GM18507 (cell line): ENCODE data around the gene FAM120B.

Experiments
- DNase-seq: peaks from one replicate; pipeline ENCODE4 v3.0.0; 2011; ENCODE audit warnings: low read depth; ENCODE audit not compliant: insufficient read length; ENCODE audit errors: extremely low spot score
- FAIRE-seq: peaks from 2 replicates; lab custom pipeline; 2011; peaks lifted over from hg19 to GRCh38; lab: Jason Lieb, UNC

Gene FAM120B

DNA sequence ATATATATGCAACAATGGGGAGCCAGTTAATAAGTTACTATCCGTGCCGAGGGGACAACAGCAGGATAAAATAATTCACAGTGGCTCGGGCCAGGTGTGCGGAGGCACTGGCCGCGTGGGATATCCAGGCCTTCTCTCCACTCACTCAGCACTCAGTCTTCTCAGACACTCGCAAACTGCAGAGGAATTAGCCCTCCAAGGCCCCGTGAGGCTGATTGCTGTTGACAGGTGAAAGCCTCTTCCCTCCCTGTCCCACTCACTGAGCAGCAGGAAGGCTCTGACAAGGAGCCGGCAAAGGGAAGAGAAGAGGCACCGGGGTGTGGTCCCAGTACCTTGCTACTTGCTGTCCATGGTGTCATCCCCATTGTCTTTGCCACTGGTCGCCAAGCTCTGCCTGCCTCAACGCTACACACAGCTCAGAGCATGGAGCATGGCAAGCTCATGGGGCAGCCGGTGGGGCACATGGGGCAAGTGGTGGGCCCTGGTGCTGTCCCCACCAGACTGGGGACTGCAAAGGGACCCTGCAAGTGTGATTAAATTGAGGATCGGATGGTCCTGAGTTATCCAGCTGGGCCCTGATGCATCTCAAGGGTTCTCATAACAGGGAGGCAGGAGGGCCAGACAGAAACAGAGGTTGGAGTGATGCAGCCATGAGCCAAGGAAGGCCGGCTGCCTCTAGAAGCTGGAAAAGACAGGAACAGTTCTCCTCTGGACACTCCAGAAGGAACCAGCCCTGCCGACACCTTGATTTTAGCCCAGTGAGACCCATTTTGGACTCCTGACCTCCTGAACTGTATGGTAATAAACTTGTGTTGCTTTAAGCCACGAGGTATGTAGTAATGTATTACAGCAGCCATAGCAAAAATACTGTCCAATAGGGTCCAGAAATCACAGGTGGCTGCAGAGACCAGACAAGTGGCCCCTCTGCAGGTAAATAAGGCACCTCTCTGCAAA lies 126.9 kb downstream of the FAM120B start:
- DNase-seq: no peak
- no peak for FAIRE-seq

DNA sequence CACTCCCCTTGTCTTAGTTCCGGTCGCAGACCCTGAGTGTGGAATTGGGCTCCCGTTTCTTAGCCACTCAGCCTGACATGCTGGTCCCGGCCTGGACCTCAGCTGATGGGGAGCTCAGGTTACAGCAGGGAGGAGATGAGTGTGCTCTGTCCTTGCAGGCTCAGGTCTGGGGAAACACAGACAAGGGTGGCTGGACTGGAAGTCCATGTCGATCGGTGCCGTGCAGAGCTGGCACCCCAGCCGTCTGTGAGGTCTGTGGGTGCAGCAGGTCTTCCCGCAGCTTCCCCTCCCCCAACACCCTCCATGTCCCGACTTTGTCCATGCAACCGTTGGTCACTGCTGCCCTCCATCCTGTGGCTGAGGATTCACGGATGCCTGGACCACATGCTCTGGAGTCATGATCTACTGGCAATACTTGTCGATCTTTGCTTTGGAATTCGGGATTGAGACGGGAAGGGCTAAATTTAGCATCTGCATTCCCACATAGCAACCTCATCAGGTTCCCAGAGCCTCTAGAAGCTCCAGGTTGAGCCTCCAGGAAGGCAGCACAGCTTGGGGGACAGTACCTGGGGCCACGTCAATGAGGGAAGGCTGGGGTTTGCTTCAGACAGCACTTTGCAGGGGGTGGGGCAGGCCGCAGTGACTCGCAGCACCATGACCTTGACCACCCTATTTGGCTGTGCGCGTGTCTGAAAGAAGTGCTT lies 127.7 kb downstream of the FAM120B start:
- no peak for DNase-seq
- no peak for FAIRE-seq

DNA sequence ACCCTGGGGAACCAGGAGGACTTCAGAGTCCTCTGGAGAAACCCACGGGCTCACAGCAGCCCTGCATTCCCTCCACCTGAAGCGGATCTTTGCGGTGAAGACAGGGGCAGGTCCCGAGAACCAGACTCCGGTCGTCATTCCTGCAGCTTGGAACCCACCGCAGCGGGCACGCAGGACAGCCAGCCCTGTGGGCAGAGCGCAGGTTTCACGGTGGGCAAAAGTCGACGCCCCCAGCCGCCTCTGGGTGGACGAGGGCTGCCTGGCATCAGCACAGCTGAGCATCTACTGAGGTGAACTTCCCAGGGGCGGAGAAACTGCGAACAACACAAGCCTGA lies 128.2 kb downstream of the FAM120B start:
- FAIRE-seq: no peak
- no peak for DNase-seq

DNA sequence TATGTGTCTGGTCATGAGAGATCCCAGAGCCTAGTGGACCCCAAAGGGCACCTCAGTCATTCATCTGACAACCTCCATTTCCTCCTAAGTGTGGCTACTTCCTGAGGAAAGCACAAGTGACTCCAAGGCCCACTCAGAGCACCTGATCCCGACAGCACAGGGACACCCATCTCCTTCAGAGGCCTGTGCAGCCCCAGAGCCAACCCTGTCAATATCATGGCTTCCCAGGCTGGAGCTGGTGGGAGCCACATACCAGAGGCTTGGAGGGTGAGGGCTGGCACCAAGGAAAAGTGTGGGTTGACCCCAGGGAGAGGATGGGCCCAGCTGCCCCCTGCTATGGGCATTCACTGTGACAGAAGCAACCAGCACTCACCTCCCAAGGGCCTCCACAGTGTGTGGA lies 129.2 kb downstream of the FAM120B start:
- FAIRE-seq (no peak), DNase-seq (no peak)

DNA sequence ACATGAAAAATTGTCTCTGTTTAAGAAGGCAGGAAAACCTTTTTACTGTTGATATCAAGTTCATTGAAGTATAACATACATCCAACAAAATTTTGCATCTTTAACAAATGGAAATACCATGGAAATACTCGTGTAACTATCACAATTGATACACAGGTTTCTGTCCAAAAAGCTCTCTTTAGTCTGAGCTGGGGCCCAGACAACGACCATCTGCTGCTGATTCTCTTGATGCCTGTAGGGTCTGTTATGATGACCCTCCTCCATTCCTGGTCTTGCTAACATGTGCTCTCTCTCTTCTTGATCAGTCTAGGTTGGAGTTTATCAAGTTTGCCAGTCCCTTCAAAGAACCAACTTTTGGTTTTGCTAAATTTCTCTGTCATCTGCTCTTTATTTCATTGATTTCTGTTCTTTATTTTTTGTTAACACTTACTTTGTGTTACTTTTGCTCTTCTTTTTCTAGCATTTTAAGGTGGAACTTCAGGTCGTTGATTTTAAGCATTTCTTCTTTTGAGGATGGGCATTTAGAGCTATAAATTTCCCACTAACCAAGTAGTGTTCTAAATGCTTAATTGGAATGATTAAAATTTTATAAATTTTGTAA lies 129.8 kb downstream of the FAM120B start:
- DNase-seq (no peak), FAIRE-seq (no peak)

DNA sequence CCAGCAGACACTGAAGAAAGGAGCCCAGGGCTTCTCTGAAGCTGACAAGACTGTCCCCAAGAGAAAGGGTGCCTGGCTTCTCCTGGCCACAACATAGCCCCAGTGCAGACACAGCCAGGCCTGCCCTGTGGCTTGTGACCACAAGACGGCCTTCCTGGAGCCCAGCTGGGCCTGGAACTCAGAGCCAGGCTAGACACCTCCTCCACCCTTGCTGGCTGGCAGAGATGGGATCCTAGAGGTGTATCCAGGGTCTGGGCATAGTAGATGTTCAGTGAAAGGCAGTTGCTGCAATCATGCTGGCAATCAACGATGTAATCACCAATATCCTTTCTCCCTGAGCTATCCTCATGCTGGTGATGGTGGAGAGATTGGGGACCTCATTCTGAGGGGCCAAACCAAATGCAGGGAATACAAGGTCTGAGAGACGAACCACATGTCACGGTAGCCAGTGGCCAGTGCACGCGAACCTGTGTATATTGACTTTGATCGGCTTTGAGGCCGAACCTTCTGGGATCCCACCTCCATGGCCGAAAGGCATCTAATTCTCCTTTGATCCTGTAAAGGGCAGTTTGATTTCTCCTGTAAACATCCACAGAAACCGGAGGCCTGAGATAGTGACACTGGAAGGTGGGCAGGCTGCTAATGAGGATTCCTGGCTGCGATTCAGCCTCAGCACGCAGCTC lies 131.3 kb downstream of the FAM120B start:
- FAIRE-seq: no peak
- no peak for DNase-seq

DNA sequence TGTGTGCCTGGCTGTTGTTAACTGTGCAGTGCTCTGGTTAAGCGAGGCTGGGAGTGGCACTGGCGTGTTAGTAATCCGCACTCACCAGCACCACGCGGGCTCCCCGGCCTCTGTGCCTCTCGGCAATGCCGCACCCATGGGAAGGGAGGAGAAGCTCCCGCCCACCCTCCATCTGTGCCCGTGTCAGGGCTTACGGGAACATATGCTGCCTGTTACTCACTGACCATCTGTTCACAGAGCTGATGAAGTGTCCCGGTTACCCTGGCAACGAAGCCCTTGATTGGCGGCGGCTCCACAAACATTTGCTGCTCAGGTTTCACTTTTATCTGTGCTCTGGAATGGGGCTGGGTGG lies 131.8 kb downstream of the FAM120B start:
- DNase-seq (peak; percentile 48), FAIRE-seq (peak; percentile 72)

DNA sequence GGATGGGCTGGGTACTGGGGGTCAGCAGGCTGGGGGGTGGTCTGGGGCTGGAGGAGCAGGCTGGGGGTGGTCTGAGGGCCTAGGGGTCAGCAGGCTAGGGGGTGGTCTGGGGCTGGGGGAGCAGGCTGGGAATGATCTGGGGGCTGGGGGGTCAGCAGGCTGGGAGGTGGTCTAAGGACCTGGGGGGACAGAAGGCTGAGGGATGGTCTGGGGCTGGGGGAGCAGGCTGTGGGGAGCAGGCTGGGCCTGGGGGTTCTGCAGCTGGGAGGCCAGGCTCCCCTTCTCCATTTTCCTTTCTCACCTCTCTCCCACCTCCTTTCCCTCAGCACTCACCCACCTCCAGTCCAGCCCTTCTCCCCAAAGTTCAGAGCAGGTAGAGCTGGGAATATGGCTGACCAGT lies 132.3 kb downstream of the FAM120B start:
- FAIRE-seq (no peak), DNase-seq (no peak)

DNA sequence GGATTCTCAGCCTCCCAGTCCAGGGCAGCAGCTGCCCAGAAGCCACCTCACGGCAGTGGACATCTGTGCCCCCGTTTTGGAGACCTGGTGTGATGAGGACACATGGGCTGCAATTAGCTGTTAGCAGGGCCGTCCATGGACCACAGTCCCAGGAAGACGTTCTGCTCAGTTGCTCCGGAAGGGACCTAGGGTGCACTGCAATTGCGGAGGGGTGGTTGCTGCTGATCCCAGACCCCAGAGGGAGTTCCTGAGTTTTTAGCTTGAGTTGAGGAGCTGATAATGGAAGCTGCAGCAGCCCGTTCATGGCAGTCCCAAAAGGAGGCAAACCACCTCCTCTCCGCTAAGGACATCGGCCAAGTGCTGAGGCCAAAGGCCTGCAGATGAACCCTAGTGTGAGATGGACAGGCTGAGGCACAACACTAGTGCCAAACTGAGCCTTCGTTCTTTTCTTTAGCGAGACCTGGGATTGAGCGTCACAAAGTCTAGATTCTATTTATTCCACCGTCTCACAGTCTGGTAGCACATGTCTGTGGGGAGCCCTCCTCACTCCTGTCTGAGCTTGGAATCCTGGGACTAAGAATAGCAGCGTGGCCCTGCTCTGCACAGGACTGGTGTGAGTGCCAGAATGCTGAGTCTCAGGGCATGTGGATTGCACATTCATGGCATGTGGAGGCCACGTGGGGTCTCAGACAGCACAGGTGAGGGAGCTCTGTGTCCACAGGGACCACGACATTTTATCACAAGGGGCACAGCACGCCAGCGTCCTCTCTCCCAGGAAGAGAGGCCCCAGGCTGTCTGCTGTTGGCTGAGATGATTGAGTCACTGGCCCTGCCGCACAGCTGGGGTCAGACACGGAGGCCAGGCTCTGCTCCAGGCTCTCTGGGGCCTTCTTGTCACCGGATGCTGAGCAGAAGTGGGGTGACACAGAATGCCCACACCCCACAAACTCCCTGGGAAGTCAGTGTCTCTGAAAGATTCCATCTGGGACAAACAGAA lies 133.1 kb downstream of the FAM120B start:
- DNase-seq (no peak), FAIRE-seq (no peak)

DNA sequence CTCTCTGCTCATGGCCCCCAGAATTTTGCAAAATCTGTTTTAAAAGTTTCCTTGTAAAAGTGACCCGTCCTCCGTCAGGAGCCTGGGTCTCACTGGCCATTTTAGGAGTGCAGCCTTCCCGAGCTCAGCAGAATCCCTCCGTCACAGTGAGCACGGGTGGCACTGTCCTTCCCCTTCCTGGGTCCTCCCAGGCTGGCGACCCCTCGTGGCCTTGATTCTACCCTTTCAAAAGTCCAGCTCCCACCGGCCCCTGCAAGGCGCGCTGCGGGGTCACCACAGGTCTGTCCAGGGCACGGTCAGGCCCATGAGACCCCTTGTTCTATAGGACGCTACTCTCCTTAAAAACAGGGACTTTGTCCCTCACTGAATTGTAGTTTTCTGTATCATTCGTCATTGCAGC lies 133.9 kb downstream of the FAM120B start:
- DNase-seq (no peak), FAIRE-seq (no peak)

DNA sequence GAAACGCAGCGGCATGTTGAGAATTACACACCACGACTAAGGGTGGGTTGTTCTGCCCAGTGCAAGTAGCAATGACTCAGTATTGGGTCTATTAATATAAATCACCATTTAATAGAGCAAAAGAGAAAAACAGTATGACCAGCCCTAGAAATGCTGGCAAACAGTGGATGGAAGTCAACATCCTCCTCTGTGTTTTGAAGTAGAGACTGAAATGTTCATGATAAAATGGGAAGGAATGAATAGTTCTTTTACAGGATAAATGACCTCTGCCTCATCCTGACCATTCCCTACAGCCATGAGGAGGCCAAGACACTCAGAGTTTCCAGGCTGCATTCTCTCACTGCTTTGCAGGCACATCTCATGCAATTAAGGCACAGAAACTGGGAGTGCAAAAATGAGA lies 134.8 kb downstream of the FAM120B start:
- FAIRE-seq: no peak
- DNase-seq: no peak

DNA sequence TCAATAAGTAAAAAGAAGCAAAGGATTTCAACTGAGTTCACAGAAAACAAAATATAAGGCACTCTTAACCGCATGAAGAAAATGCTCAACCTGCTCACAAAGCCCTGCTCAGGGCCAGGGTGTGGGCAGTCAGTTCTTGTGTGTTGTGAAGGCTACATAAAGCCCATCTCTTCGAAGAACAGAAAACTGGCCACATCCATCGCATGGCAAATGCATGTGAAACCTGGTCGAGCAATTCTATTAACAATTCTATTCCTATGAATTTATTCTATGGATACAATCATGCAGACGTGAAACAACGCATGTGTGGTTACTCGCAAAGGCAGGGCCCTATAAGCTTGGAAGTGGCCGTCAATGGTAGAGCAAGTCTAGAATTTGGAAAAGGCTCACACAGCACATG lies 136.0 kb downstream of the FAM120B start:
- FAIRE-seq (no peak), DNase-seq (no peak)

DNA sequence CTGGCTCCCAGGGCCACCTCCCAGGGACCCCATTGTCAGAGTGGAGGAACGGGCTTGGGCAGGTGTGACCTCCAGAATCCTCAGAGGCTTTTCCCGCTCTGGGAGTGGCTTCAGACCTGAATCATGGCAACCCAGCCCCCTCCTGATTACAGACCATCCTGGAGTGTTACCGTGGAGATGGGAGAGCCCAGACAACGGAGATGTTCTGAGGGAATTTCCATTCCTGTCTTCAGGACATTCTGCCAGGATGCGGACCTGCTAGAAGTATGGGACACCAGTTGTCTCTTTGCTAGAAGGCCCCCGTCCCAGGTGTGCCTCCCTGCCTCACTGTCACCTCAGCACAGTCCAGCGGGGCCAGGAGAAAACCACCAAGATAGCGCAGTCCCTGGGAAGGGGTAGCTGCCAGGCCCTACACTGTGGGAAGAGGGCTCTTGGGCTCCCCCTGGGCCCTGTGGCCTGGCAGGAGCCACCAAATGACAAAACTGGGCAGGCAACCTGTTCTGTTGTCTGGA lies 136.6 kb downstream of the FAM120B start:
- FAIRE-seq: no peak
- DNase-seq: no peak

DNA sequence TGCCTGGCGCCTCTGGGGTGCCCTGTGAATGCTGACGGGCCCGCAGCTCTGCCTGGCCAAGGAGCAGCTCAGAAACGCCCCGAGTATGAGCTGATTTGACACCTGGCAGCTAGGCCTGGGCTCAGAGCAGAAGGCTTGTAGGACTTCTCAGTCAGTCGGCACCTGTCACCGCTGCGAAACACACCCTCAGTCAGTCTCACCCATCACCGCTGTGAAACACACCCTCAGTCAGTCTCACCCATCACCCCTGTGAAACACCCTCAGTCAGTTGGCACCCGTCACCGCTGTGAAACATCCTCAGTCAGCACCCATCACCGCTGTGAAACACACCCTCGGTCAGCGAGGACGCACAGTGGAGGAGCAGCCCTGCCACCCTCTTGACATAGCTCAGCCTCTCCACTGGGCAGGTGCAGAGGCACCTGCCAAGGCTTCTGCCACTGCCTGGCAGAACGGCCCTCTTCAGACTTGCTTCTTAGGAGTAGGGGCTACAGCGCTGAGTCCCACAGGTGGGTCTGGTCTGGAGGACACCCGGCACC lies 137.6 kb downstream of the FAM120B start:
- DNase-seq: no peak
- no peak for FAIRE-seq

DNA sequence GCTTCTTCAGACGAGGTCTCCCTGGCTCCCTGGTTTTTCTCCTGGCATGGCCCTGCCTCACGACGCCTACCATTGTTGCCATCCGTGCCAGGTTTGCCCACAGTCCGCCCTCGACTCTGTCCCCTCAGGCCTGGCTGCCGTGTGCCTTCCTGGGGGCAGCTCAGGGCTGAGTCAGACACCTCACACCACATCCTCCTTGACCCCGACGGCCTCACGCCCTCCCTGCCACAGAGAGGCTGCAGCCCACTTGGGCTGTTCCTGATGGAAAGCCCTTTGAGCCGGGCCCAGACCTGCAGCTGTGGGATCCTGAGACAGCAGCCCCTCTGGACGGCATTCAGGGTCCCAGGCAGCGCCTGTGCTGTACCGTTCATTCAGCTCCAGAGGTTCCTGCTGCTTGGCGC lies 138.3 kb downstream of the FAM120B start:
- DNase-seq: no peak
- FAIRE-seq: no peak

DNA sequence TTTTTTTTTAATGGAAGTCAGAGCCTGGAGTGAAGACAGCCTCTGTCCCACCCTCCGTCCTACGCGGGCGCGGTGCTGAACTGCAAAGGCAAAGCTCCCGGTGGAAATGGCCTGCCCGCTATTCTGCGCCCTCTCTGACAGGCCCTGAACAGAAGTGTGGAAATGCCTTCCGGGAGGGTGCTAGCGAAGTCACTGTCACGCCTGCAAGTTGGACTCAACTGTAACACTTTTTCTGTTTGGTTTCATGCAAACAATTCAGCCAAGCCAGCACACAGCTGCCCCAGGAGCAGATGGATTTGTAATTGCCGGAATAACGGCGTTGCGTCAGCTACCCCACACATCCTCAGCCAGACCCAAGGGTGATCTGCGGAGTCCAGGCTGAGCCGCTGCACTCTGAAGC lies 138.9 kb downstream of the FAM120B start:
- no peak for FAIRE-seq
- no peak for DNase-seq

DNA sequence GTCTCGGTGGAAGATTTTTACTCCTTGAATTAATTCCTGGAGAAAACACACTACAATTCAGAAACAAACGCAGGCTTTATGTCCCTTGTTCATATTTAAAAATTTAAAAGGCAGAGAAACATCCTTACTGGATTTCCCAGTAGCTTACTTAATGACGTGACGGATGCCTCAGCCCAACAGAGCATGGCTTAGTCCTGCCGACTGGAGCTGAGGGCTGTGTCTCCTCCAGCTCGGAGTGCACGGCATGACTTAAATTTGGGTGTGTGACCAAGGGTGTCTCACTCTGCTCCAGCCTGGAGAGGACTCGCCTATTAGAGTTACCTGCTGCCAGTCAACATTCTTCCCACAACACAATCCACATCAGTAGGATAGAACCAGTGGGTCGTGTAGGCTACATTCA lies 139.4 kb downstream of the FAM120B start:
- FAIRE-seq (no peak), DNase-seq (no peak)

DNA sequence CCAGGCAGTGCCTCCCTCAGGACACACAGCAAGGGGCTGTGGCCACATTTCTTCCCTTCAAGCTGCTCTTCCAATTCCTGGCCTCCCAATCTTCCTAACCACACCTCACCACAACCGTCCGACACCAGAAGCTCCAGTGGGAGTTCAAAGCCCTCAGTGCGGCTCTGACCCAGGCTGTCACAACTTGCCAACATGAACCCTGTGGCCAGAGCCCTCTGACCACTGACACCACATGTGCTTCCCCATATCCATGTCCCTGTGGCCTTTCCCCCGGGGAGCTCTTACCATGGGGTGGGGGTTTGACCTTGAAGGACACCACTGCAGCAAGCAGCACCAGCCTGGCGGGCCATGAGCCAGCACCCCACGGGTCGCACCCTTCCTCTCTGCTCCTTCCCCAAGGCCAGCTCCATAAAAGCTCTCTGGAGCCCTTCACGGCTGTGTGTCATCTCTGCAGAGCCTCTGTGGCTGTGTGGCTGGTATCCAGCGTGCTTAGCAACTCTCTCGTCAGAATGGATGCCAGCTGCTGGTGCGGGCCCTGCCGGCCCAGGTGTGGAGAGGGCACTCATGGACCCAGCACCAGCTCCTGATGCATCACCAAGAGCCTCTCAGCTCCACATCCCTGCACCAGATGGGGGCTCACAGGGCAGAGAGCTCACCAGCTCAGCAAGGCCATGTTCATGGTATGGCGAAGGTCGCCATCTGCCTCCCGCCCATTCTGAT lies 140.4 kb downstream of the FAM120B start:
- FAIRE-seq (no peak), DNase-seq (no peak)
